Progenitor cell of endocrine pancreas (in vitro differentiated cells): ENCODE data around the gene MCTP1. TPM values are rescaled to one million over a fixed set of nuclear protein-coding genes. Genes with fewer than 3 reads are reported as not detected.

Source experiments
- DNase-seq: peaks from one replicate; pipeline ENCODE4 v3.0.0; 2021; ENCODE audit warnings: low spot score; ENCODE audit not compliant: unreplicated experiment
- H3K27ac Mint-ChIP-seq: 2 replicates; pipeline ENCODE4 v1.8.0; 2021; ENCODE audit warnings: mild to moderate bottlenecking, moderate library complexity, mixed read lengths
- H3K27me3 Mint-ChIP-seq: 2 replicates; pipeline ENCODE4 v1.8.0; 2021; ENCODE audit warnings: mixed read lengths
- H3K36me3 Mint-ChIP-seq: 2 replicates; pipeline ENCODE4 v1.8.0; 2022; ENCODE audit warnings: mixed read lengths; ENCODE audit not compliant: insufficient read depth
- H3K4me1 Mint-ChIP-seq: 2 replicates; pipeline ENCODE4 v1.8.0; 2021; ENCODE audit warnings: low read depth, mixed read lengths
- H3K4me3 Mint-ChIP-seq: 2 replicates; pipeline ENCODE4 v1.8.0; 2021; ENCODE audit warnings: low read depth, mild to moderate bottlenecking, moderate library complexity, mixed read lengths
- H3K9me3 Mint-ChIP-seq: 2 replicates; pipeline ENCODE4 v1.8.0; 2021; ENCODE audit warnings: low read depth, mixed read lengths
- CTCF ChIP-seq: fragments of 200-600 bp; sonication (generic); IDR thresholded peaks from one replicate; pipeline ENCODE4 v1.5.0; 2021; ENCODE audit warnings: antibody characterized with exemption, mild to moderate bottlenecking; ENCODE audit not compliant: unreplicated experiment
- total RNA-seq: library from RNA; stranded (reverse); gene quantifications from 2 replicates; pipeline ENCODE4 v1.2.1, GENCODE V29; 2021

Gene MCTP1
- total RNA-seq, 1 donor from 2014 or later = 1.7 TPM

GRCh38 chr5:94793816-94794198, 491.1 kb downstream of the MCTP1 start:
- Mint-ChIP-seq H3K27ac (no peak overlapping the region), H3K4me3 (no peak overlapping the region), H3K4me1 (peaks cover 2% of the 10 kb centered on the region), H3K9me3 (no peaks in the 10 kb centered on the region), H3K27me3 (peaks cover 11% of the 10 kb centered on the region), H3K36me3 (no peaks in the 10 kb centered on the region)
- DNase-seq = no peak
- no peak for TF ChIP-seq CTCF

- no peaks in the 10 kb centered on the region for H3K36me3 Mint-ChIP-seq
- no peak overlapping the region for H3K27ac Mint-ChIP-seq
- H3K27me3 Mint-ChIP-seq = peaks cover 13% of the 10 kb centered on the region
- H3K4me3 Mint-ChIP-seq = no peak overlapping the region
- no peaks in the 10 kb centered on the region for H3K9me3 Mint-ChIP-seq
- no peak for DNase-seq
- H3K4me1 Mint-ChIP-seq = peaks cover 2% of the 10 kb centered on the region
- TF ChIP-seq CTCF = no peak
Measured at GRCh38 chr5:94793113-94793815, 491.6 kb downstream of the MCTP1 start.

GRCh38 chr5:94791829-94792228, 493.1 kb downstream of the MCTP1 start:
- no peak for DNase-seq
- TF ChIP-seq CTCF = no peak
- Mint-ChIP-seq H3K27ac (no peak overlapping the region), H3K4me1 (peaks cover 2% of the 10 kb centered on the region), H3K9me3 (no peaks in the 10 kb centered on the region), H3K4me3 (no peak overlapping the region), H3K27me3 (peaks cover 20% of the 10 kb centered on the region), H3K36me3 (no peaks in the 10 kb centered on the region)

GRCh38 chr5:94788527-94788926, 496.4 kb downstream of the MCTP1 start:
- Mint-ChIP-seq H3K9me3 (no peaks in the 10 kb centered on the region), H3K4me3 (no peak overlapping the region), H3K36me3 (no peaks in the 10 kb centered on the region), H3K4me1 (no peaks in the 10 kb centered on the region), H3K27me3 (peaks cover 10% of the 10 kb centered on the region), H3K27ac (no peak overlapping the region)
- no peak for DNase-seq
- no peak for TF ChIP-seq CTCF

- peak; percentile 49 for TF ChIP-seq CTCF
- Mint-ChIP-seq H3K9me3 (no peaks in the 10 kb centered on the region), H3K4me3 (no peak overlapping the region), H3K4me1 (no peaks in the 10 kb centered on the region), H3K27ac (no peak overlapping the region), H3K36me3 (no peaks in the 10 kb centered on the region), H3K27me3 (peaks cover 20% of the 10 kb centered on the region)
- no peak for DNase-seq
Measured at GRCh38 chr5:94784536-94785505, 500.1 kb downstream of the MCTP1 start.
